NT2/D1 (cell line): ENCODE data around the gene SCNN1B.

Experiments used
- SUZ12 ChIP-seq: IDR thresholded peaks from 2 replicates; pipeline ENCODE4 v1.6.1; 2011; ENCODE audit not compliant: insufficient read length, insufficient read depth; ENCODE audit errors: extremely low read depth
- YY1 ChIP-seq: IDR thresholded peaks from 2 replicates; pipeline ENCODE4 v1.6.1; 2011; ENCODE audit not compliant: insufficient read length, insufficient read depth
- ZNF274 ChIP-seq: IDR thresholded peaks from 2 replicates; pipeline ENCODE4 v1.6.1; 2011; ENCODE audit warnings: mild to moderate bottlenecking, low read depth, low read length

DNA sequence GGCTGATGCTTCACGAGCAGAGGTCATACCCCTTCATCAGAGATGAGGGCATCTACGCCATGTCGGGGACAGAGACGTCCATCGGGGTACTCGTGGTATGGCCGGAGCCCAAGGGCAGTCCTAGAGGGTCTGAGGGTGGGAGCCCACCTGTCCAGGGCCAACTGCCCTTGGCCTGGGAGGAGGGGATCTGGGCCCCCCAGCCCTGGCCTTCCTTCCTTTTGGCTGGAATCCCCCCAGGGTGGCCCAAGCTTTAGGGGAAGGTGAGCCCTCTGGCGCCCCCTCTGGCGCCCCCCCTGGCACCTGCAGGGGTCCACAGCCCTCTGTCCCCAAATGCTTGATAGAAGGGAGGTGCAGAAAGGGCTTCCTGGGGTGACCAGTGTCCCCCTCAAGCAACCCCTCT, 69.3 kb downstream of the SCNN1B start:
- TF ChIP-seq SUZ12 (no peak), YY1 (no peak), ZNF274 (no peak)
